Measurements from ENCODE around the gene C21orf91. TPM values are rescaled to one million over a fixed set of nuclear protein-coding genes. Genes with fewer than 3 reads are reported as not detected.

The C21orf91 gene
- total RNA-seq, 1 donor from 2014 or later = 15.1 TPM

DNA sequence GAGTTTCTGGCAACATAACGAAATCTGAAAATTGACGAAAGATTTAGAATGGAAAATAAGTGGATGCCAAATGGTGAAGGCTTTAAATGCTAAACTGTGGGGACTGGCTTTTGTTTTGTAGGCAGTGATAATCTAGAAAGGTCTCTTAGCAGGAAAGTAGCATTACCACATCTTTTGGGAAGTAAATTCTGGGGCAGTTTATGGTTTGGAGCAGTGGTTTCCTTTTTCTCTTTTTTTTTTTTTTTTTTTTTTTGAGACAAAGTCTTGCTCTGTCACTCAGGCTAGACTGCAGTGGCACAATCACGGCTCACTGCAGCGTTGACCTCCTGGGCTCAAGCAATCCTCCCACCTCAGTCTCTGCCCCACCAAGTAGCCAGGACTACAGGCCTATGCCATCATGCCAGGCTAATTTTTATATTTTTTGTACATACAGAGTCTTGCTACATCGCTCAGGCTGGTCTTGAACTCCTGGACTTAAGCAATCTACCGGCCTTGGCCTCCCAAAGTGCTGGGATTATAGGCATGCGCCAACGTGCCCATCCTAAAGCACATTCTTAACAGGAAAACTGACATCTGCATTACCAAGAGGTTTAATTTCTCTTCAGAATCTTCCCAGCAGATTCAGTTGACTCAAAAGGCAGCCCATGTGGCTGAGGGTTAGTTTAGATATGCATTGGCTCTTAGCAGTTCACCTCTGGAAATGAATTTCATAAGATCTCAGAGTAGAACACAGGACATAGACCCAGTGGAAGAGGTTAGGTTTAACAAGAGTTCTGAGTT is 32.9 kb downstream of the C21orf91 start:
- Mint-ChIP-seq H3K36me3 (ENCODE audit: low read depth) (peaks cover 23% of the 10 kb centered on the region), H3K4me3 (ENCODE audit: unreplicated experiment) (no peak overlapping the region), H3K27ac (ENCODE audit: unreplicated experiment) (no peak overlapping the region), H3K4me1 (ENCODE audit: low read depth) (no peaks in the 10 kb centered on the region), H3K27me3 (ENCODE audit: low read depth) (no peaks in the 10 kb centered on the region), H3K9me3 (ENCODE audit: low read depth) (peaks cover 3% of the 10 kb centered on the region)
- TF ChIP-seq, protein P1, sequence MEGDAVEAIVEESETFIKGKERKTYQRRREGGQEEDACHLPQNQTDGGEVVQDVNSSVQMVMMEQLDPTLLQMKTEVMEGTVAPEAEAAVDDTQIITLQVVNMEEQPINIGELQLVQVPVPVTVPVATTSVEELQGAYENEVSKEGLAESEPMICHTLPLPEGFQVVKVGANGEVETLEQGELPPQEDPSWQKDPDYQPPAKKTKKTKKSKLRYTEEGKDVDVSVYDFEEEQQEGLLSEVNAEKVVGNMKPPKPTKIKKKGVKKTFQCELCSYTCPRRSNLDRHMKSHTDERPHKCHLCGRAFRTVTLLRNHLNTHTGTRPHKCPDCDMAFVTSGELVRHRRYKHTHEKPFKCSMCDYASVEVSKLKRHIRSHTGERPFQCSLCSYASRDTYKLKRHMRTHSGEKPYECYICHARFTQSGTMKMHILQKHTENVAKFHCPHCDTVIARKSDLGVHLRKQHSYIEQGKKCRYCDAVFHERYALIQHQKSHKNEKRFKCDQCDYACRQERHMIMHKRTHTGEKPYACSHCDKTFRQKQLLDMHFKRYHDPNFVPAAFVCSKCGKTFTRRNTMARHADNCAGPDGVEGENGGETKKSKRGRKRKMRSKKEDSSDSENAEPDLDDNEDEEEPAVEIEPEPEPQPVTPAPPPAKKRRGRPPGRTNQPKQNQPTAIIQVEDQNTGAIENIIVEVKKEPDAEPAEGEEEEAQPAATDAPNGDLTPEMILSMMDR (IDR thresholded peaks at IDR 0.05) = no peak
- DNase-seq (ENCODE audit: low spot score) = no peak

DNA sequence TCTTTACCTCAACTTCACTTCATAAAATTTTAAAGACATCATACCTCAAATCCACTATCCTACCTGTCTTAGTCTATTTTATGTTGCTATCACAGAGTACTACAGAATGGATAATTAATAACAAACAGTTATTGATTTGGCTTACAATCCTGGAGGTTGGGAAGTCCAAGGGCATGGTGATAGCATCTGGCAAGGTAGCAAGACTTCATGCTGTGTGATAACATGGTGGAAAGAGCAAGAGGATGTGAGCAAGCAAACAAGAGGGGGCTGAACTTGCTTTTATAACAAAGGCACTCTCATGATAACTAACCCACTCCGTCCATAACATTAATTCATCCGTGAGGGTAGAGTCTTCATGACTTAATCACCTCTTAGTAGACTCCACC is 33.8 kb downstream of the C21orf91 start:
- H3K4me1 Mint-ChIP-seq (ENCODE audit: low read depth) = no peaks in the 10 kb centered on the region
- peaks cover 3% of the 10 kb centered on the region for H3K9me3 Mint-ChIP-seq (ENCODE audit: low read depth)
- no peak for DNase-seq (ENCODE audit: low spot score)
- no peak overlapping the region for H3K27ac Mint-ChIP-seq (ENCODE audit: unreplicated experiment)
- TF ChIP-seq, protein P1 (IDR thresholded peaks at IDR 0.05) = no peak
- no peaks in the 10 kb centered on the region for H3K27me3 Mint-ChIP-seq (ENCODE audit: low read depth)
- H3K4me3 Mint-ChIP-seq (ENCODE audit: unreplicated experiment) = no peak overlapping the region
- peaks cover 23% of the 10 kb centered on the region for H3K36me3 Mint-ChIP-seq (ENCODE audit: low read depth)

DNA sequence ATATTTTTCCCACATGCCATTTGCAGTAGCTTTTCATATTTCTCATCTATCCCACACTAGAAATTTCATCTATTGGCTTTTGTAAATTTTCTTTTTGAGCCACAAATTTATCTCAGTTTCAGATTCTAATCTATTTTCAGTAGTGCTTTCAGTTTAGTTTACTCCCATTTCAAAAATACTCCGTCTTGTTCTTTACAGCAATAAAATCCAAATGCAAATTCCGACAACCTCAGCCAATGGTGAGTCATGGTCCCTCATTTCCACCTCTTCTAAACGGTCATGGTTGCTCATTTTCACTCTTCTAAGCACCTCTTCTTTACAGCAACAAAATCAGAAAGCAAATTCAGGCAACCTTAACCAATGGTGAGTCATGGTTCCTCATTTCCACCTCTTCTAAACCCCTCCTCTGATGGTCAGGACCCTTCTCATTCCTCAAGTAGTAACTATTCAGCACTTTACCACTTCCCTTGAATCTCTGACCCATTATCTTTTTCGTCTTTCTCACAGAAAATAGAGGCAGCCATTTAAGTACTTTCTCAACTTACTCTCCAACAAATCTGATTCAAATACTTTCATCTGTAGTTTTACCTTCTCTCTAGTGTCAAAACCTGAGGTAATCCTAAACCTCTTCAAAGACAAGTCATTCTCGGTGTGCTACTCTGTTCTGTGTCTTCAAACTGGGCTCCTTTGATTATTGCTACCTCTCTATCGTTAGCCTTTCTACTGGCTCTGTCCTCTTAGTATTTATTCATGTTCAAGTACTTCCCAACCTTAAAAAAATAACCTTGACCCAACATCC is 34.4 kb downstream of the C21orf91 start:
- no peak overlapping the region for H3K27ac Mint-ChIP-seq (ENCODE audit: unreplicated experiment)
- no peak for DNase-seq (ENCODE audit: low spot score)
- peaks cover 3% of the 10 kb centered on the region for H3K9me3 Mint-ChIP-seq (ENCODE audit: low read depth)
- H3K4me1 Mint-ChIP-seq (ENCODE audit: low read depth) = no peaks in the 10 kb centered on the region
- peaks cover 23% of the 10 kb centered on the region for H3K36me3 Mint-ChIP-seq (ENCODE audit: low read depth)
- no peaks in the 10 kb centered on the region for H3K27me3 Mint-ChIP-seq (ENCODE audit: low read depth)
- TF ChIP-seq, protein P1 (IDR thresholded peaks at IDR 0.05) = no peak
- H3K4me3 Mint-ChIP-seq (ENCODE audit: unreplicated experiment) = no peak overlapping the region

DNA sequence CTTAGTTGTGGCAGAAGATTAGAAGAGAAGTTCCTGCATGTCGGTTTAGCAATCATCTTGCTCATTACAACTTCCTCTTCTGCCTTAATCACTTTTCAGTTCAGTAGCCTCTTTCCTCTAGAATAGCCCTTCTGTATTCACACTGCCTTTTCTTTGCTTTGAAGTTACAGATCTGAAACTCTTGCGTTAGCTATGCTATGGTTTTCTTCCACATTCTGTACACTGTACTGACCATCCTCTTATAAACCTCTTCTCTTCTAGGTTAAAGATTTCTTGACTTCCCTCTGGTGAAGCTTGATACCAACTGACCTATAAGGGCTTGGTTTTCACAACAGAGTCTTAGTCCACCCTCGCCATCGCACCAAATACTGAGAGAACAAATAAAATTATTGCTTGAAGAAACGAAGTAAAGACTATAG is 35.0 kb downstream of the C21orf91 start:
- no peak overlapping the region for H3K27ac Mint-ChIP-seq (ENCODE audit: unreplicated experiment)
- no peaks in the 10 kb centered on the region for H3K27me3 Mint-ChIP-seq (ENCODE audit: low read depth)
- H3K9me3 Mint-ChIP-seq (ENCODE audit: low read depth) = peaks cover 3% of the 10 kb centered on the region
- no peak for DNase-seq (ENCODE audit: low spot score)
- peaks cover 23% of the 10 kb centered on the region for H3K36me3 Mint-ChIP-seq (ENCODE audit: low read depth)
- no peaks in the 10 kb centered on the region for H3K4me1 Mint-ChIP-seq (ENCODE audit: low read depth)
- TF ChIP-seq, protein P1 (IDR thresholded peaks at IDR 0.05) = no peak
- no peak overlapping the region for H3K4me3 Mint-ChIP-seq (ENCODE audit: unreplicated experiment)

DNA sequence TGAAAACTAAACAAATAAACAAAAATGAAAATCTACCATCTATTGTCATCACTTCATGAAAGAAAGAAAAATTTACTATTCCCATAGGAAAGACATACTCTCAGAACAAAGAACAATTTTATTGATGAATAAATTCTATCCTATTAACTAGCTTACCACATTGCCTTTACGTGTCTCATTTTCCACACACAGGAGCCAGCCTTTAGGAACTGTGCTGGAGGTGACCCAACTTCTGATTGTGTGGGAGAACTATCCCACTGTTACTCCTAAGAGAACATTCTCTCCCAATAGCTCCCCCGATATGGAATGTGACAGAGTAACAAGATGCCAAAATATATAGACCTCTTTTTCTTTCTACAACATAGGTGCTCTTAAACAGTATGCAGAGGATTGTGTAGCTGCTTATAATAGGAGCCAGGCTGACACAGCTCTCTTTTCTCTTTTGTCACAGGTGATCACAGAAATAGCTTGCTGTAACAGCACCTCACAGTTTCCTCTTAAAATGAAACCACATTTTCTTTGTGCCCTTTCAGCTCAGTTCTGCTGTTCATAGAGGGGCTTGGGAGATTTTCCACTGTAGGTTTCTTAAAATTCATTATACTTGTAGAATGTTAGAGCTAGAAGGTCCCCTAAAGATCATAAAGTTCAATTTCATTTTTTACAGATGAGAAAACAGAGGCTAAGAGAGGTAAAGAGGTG is 35.5 kb downstream of the C21orf91 start:
- no peaks in the 10 kb centered on the region for H3K27me3 Mint-ChIP-seq (ENCODE audit: low read depth)
- no peaks in the 10 kb centered on the region for H3K4me1 Mint-ChIP-seq (ENCODE audit: low read depth)
- peaks cover 3% of the 10 kb centered on the region for H3K9me3 Mint-ChIP-seq (ENCODE audit: low read depth)
- H3K4me3 Mint-ChIP-seq (ENCODE audit: unreplicated experiment) = no peak overlapping the region
- TF ChIP-seq, protein P1 (IDR thresholded peaks at IDR 0.05) = no peak
- no peak overlapping the region for H3K27ac Mint-ChIP-seq (ENCODE audit: unreplicated experiment)
- peaks cover 23% of the 10 kb centered on the region for H3K36me3 Mint-ChIP-seq (ENCODE audit: low read depth)
- no peak for DNase-seq (ENCODE audit: low spot score)
